Glutamatergic neuron (in vitro differentiated cells): Measurements from ENCODE around the gene FAM81B. TPM values are rescaled to one million over a fixed set of nuclear protein-coding genes. Genes with fewer than 3 reads are reported as not detected.

ENCODE experiments used
- DNase-seq: peaks from one replicate; pipeline ENCODE4 v3.0.0; 2022
- H3K27ac Mint-ChIP-seq: one replicate; pipeline ENCODE4 v1.8.0; 2020; ENCODE audit warnings: mild to moderate bottlenecking, mixed read lengths, inconsistent platforms; ENCODE audit not compliant: unreplicated experiment
- H3K27me3 Mint-ChIP-seq: one replicate; pipeline ENCODE4 v1.8.0; 2020; ENCODE audit warnings: mild to moderate bottlenecking, moderate library complexity, mixed read lengths, inconsistent platforms; ENCODE audit not compliant: unreplicated experiment
- H3K36me3 Mint-ChIP-seq: one replicate; pipeline ENCODE4 v1.8.0; 2020; ENCODE audit warnings: mild to moderate bottlenecking, mixed read lengths, inconsistent platforms; ENCODE audit not compliant: unreplicated experiment
- H3K4me1 Mint-ChIP-seq: one replicate; pipeline ENCODE4 v1.8.0; 2020; ENCODE audit warnings: mild to moderate bottlenecking, low read depth, mixed read lengths, inconsistent platforms; ENCODE audit not compliant: unreplicated experiment
- H3K4me3 Mint-ChIP-seq: one replicate; pipeline ENCODE4 v1.8.0; 2020; ENCODE audit warnings: mild to moderate bottlenecking, mixed read lengths, inconsistent platforms; ENCODE audit not compliant: unreplicated experiment
- H3K9me3 Mint-ChIP-seq: one replicate; pipeline ENCODE4 v1.8.0; 2020; ENCODE audit warnings: mild to moderate bottlenecking, moderate library complexity, mixed read lengths, inconsistent platforms; ENCODE audit not compliant: unreplicated experiment
- total RNA-seq: library from RNA; stranded (reverse); fragmentation: NEBNext Ultra II Directional; extraction: Animal tissue kit (Norgen Biotek cat#: 25700); gene quantifications from one replicate; pipeline ENCODE4 v1.2.1, GENCODE V29; 2021; ENCODE audit not compliant: unreplicated experiment
- TF ChIP-seq, protein P1 (sequence below): fragments of 200-600 bp; sonication (generic); IDR thresholded peaks from one replicate; pipeline ENCODE4 v1.5.0; 2021; ENCODE audit not compliant: partially characterized antibody, unreplicated experiment

FAM81B gene
- total RNA-seq, 1 donor from 2014 or later = not detected

DNA sequence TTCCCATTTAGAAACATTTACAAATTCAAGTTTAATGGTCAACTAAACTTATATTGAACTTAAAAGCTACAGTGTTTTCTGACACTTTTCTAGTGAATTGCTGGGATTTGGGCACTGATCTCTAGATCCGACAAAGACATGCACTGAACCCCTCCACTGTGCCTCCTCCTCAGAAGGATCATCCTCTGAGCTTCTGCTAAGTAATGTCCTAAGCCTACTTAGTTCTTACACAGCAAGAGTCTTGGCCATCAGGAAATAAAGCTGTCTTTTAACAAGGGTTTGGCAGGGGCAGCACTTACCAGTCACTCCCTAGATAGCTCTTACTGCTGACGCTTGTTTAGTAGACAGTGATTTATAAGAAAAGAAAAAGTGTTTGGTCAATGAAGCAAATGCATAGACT lies 50.5 kb downstream of the FAM81B start:
- Mint-ChIP-seq H3K27ac (no peak overlapping the region), H3K36me3 (no peaks in the 10 kb centered on the region), H3K4me3 (no peak overlapping the region), H3K4me1 (no peaks in the 10 kb centered on the region), H3K9me3 (no peaks in the 10 kb centered on the region), H3K27me3 (no peaks in the 10 kb centered on the region)
- DNase-seq = no peak
- TF ChIP-seq, protein P1, sequence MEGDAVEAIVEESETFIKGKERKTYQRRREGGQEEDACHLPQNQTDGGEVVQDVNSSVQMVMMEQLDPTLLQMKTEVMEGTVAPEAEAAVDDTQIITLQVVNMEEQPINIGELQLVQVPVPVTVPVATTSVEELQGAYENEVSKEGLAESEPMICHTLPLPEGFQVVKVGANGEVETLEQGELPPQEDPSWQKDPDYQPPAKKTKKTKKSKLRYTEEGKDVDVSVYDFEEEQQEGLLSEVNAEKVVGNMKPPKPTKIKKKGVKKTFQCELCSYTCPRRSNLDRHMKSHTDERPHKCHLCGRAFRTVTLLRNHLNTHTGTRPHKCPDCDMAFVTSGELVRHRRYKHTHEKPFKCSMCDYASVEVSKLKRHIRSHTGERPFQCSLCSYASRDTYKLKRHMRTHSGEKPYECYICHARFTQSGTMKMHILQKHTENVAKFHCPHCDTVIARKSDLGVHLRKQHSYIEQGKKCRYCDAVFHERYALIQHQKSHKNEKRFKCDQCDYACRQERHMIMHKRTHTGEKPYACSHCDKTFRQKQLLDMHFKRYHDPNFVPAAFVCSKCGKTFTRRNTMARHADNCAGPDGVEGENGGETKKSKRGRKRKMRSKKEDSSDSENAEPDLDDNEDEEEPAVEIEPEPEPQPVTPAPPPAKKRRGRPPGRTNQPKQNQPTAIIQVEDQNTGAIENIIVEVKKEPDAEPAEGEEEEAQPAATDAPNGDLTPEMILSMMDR = no peak

DNA sequence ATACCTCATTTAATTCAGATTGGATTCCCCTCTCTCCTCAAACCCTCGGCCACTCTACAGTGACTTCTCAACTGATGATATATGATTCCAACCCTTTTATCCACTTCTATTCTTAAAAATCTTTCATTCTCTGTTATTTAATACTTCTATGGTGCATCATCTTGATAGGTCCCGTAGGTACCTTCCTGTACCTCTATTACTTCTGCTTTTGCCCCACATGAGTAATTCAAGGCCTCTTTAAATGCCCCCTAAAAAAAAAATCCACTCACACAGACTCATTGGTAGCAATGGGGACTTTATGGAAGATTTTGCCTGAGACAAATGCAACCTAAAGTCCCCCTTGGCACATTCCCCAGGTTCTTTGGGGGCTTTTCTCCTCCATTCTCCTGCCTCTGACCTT lies 54.3 kb downstream of the FAM81B start:
- TF ChIP-seq, protein P1 = no peak
- no peaks in the 10 kb centered on the region for H3K27me3 Mint-ChIP-seq
- no peak overlapping the region for H3K27ac Mint-ChIP-seq
- no peaks in the 10 kb centered on the region for H3K36me3 Mint-ChIP-seq
- H3K4me3 Mint-ChIP-seq = no peak overlapping the region
- no peaks in the 10 kb centered on the region for H3K4me1 Mint-ChIP-seq
- DNase-seq = no peak
- H3K9me3 Mint-ChIP-seq = peaks cover 2% of the 10 kb centered on the region

DNA sequence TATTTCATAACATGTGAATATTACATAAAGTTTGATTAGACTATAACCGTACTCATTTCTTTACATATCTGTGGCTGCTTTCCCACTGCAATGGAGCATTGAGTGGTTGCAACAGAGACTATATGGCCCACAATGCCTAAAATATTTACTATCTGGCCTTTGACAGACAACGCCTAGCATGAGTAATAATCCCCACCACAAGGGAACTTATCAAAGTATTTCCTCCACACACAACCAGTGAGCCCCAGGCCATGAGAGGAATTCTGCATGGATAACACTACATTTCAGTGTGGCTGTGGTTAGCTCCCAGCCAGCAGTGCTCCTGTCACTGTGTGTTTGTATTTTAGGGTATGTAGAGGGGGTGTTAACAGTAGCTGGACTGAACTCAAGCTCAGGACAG lies 54.8 kb downstream of the FAM81B start:
- DNase-seq = no peak
- Mint-ChIP-seq H3K27ac (no peak overlapping the region), H3K27me3 (no peaks in the 10 kb centered on the region), H3K36me3 (no peaks in the 10 kb centered on the region), H3K9me3 (peaks cover 2% of the 10 kb centered on the region), H3K4me3 (no peak overlapping the region), H3K4me1 (no peaks in the 10 kb centered on the region)
- TF ChIP-seq, protein P1 = no peak

DNA sequence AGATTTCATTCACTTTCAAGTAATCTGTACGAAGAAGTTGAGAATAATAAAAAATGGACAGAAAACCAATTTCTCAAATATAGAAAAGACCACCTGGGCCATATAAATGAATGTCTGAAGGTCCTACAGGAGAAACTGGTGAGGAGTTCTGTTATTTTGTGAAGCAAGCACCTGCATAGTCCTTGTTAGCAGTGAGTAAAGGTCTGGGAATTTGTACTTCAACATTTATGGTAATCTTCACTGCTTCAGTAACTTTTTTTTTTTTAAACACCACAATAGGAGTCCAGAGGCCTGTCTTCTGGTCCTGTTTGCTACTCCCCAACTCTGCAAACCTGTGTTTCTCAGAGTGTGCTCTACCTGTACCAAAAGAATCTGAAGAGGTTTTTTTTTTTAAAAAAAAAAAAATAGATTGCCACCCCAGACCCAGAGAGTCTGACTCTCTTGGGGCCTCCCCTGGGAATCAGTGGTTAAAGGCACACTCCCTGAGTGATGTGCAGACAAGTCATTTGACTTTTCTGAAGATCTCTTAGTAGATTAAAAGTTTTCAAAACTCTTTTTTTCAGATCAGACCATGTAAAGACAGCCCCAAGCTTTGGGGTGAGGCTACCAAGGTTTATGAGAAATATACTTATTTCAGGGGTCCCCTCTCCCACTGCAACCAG lies 55.5 kb downstream of the FAM81B start:
- Mint-ChIP-seq H3K4me3 (no peak overlapping the region), H3K4me1 (no peaks in the 10 kb centered on the region), H3K9me3 (peaks cover 2% of the 10 kb centered on the region), H3K27ac (no peak overlapping the region), H3K36me3 (no peaks in the 10 kb centered on the region), H3K27me3 (no peaks in the 10 kb centered on the region)
- TF ChIP-seq, protein P1 = no peak
- DNase-seq = no peak

DNA sequence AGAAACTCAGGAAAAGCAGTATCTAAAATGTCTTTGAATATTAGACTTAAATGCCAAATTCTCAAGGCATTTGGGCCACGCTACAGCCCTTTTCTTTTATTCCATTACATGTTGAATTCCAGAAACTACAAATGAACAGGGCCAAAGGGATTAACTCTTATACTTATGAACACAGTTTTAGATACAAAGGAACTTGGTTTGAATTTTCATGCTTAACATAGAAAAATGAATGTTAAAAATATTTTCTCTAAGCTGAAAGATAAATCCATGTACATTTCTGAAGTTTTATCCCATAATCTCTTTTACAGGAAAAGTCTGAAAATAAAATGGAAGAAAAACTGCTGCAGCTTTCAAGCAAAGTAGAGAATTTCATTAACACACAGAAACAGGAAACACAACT lies 56.8 kb downstream of the FAM81B start:
- Mint-ChIP-seq H3K27ac (no peak overlapping the region), H3K4me1 (no peaks in the 10 kb centered on the region), H3K27me3 (no peaks in the 10 kb centered on the region), H3K36me3 (no peaks in the 10 kb centered on the region), H3K9me3 (peaks cover 2% of the 10 kb centered on the region), H3K4me3 (no peak overlapping the region)
- TF ChIP-seq, protein P1 = no peak
- no peak for DNase-seq
